Activated CD4-positive, alpha-beta T cell treated with anti-CD3 and anti-CD28 coated beads, Interleukin-2, amount 50 U/mL, for 1 hour (primary cell): ENCODE data around the gene ITPRID1.

Experiments
- DNase-seq: peaks from one replicate; pipeline ENCODE4 v3.0.0-alpha.2; 2020

The ITPRID1 gene

DNA sequence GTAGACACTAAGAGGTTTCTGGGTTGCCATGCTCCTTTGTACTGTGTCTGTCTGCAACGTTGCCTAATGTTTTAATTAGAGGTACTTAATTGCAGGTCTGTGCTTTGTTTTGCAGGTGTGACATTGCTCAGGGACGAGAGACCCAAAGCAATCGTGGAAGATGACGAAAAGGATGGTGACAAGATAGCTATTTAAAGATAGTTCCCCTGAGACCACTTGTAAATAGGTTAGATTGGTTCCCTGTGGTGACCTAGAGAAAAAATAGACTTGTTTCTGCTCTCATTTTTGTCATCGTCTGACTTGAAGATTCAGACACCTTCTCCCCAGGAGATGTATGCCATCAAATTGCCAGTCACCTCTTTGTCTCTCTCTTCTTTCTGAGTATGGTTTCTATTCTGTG is 193.2 kb downstream of the ITPRID1 start:
- DNase-seq = no peak
